GM21717 (cell line): ENCODE results near the gene DIAPH2.
A peak's percentile ranks its signal among the peaks of the same experiment; 100 is the strongest.

Source experiments
- ATAC-seq: cut with Tn5 transposase; IDR thresholded peaks from one replicate; pipeline ENCODE4 v1.9.1; 2021; ENCODE audit warnings: mild to moderate bottlenecking, moderate library complexity; ENCODE audit not compliant: unreplicated experiment

The DIAPH2 gene

DNA sequence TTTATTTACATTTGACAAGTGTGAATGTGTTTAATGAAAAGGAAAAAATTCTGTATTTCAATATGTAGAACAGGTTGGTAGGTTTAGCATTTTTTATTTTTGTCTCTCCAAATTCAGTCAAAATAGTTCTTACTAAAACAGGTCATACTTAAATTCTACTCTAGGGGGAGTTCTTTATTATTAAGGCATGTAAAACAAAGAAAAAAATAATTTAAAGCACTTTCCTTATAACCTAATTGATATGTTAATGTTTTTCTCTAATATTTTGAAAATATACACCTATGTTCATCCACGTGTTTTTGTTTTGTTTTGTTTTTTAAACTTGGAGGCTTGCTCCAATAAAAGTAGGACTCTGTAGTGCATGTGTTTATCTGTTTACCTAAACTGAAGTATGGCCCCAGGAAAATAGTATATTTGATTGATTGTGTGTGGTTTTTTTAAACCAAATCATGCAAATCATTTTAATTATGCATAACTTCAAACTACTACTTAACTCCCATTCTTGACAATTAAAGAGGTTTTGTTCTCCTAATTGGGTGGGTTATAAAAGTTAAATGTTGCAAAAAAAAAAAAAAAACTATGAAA lies 761.7 kb downstream of the DIAPH2 start:
- ATAC-seq, result no peak

DNA sequence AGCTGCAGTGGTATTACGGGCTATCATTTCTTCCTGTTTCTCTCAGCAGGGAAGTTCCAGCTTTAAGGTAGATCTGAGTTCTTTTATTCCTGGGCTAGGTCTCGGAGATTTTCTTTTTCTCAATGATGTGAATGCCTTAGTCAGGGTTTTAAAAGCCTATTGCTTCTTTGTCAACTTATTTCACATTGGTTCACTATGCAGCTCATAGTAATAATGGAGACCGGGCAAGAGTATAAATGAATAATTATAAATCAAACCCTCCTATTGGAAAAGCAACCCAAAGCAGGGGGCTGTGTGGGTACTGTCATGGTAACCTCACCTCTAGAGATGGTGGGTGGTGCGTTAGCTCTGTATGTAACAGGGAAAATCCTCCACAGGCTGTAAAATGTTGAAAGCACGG lies 762.7 kb downstream of the DIAPH2 start:
- ATAC-seq, result no peak

GRCh38 chrX:97452283-97452682 lies 767.6 kb downstream of the DIAPH2 start:
- ATAC-seq, result no peak

DNA sequence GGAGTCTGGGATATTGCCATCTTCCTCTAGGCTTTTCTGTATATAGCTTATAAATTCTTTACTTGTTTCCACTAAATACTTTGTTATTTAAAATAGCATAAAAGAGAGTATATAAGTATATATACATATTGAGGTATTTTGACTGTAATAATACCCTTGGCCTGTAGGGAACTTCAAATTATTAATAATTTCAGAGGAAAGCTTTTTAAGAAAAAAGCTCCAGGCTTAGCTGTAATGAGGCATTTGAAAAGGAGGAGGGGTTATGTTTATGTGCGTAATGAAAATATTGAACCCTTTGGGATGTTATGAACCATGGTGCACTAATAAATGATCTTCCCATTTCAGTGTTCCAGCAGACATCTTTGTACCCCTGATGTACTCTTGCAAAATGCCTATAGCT lies 777.1 kb downstream of the DIAPH2 start:
- ATAC-seq, result no peak

GRCh38 chrX:97471071-97471470 lies 786.4 kb downstream of the DIAPH2 start:
- no peak for ATAC-seq

- no peak for ATAC-seq
Observed at GRCh38 chrX:97474933-97475332, 790.3 kb downstream of the DIAPH2 start.

GRCh38 chrX:97479106-97479890 lies 794.7 kb downstream of the DIAPH2 start:
- ATAC-seq, result no peak

- ATAC-seq, result no peak
Observed at GRCh38 chrX:97481228-97481627, 796.6 kb downstream of the DIAPH2 start.

- ATAC-seq, result no peak
Observed at GRCh38 chrX:97482666-97483300, 798.1 kb downstream of the DIAPH2 start.

DNA sequence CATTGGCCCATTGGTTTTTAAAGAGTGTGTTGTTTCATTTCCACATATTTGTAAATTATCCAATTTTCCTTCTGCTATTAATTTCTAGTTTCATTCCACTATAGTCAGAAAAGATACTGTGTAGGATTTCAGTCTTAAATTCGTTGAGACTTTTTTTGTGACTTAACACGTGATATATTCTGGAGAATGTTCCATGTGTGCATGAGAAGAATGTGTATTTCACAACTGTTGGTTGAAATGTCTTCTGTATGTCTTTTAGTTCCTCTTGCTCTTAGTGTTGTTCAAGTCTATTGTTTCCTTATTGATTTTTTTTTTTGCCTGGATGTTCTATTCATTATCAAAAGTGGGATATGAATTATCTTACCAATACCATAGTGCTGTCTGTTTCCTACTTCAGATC lies 806.0 kb downstream of the DIAPH2 start:
- ATAC-seq, result no peak

- peak; percentile 94 for ATAC-seq
Observed at GRCh38 chrX:97494756-97495372, 810.2 kb downstream of the DIAPH2 start.

DNA sequence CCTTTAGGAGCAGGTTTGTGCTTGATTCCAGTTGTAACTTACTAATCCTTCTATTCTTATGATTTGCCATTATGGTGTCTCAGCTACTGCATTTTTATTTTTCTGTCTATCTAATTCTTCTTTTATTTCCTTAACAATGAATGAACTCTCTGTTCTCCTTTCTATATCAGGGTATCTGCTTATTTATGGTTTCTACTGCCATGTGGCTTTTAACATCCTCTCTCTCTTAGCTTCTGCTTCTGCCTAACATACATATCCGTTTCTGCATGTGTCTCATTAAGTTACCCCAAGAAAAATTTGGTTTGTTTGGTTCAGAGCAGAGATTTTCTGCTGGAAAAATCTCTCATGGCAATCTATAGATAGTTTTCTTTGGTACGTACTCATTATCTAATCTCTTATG lies 813.5 kb downstream of the DIAPH2 start:
- ATAC-seq, result no peak

DNA sequence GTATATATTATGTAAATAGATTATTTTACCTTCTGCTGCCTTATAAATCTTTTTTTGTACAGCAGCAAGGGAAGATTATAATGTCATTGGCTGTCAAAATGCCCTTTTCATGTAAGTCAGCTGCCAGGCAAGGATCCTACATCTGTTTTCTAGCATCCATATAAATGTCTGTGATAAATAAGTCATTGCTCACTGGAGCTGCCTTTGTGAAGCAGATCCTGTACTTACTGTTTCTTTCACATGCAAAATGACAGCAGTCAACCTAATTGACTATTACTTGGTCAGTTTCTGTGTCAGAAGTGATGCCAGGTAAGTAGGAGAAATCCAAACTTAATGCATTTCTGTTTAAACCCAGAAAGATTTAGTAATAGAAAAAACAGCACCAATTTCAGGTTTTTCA lies 819.8 kb downstream of the DIAPH2 start:
- no peak for ATAC-seq

- no peak for ATAC-seq
Observed at GRCh38 chrX:97517763-97518162, 833.1 kb downstream of the DIAPH2 start.

DNA sequence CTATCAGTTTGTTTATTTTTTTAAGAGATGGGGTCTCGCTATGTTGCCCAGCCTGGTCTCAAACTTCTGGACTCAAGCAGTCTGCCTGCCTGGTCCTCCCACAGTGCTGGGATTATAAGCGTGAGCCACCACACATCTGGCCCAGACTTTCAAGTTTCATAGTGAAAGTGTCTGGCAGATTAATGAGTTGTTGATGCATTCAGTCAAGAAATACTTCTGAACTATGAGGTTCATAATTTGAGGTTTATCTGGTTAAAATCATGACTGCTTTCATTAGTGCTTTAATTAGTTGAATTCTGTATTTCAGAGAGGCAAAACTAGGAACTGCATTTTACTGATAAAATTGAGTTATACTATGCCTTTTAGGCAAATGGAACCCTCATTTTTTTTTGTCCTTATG lies 837.7 kb downstream of the DIAPH2 start:
- no peak for ATAC-seq

GRCh38 chrX:97524340-97524739 lies 839.7 kb downstream of the DIAPH2 start:
- no peak for ATAC-seq

DNA sequence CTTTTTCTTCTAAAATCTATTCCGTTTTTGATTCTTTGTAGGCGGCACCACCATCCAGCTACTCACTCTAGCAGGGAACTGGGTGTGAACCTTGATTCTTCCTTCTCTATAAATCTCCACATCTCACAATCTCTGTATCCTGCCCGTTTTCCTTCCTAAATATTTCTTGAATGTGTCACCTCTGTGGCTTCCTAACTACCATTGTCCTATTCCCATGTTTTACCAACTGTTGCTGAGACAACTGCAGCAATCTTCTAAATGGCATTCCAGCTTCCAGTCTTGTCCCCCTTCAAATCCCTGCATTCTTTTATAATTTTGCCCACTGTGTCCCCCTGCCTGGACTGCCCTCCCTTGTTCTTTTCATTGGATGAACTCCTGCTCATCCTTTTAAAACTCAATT lies 840.4 kb downstream of the DIAPH2 start:
- no peak for ATAC-seq

- ATAC-seq, result no peak
Observed at GRCh38 chrX:97525981-97526380, 841.3 kb downstream of the DIAPH2 start.

DNA sequence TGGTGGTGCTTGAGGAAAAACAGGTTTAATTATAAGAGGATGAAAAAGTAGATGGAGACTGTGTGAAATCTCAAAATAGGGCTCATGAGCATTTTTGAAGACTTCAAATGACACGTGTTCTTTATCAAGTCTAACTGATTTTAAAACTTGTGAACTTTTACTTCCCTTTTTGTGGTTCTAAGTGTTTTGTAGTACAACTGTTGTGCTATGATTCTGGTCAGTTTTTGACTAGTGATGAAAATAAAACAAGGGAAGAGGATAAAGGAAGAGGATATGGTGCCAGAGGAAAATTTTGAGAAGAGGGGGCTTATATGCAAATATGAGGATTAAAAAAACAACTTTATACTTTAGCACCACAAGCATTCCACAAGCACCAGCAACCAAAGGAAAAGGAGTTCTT lies 843.1 kb downstream of the DIAPH2 start:
- ATAC-seq, result no peak

DNA sequence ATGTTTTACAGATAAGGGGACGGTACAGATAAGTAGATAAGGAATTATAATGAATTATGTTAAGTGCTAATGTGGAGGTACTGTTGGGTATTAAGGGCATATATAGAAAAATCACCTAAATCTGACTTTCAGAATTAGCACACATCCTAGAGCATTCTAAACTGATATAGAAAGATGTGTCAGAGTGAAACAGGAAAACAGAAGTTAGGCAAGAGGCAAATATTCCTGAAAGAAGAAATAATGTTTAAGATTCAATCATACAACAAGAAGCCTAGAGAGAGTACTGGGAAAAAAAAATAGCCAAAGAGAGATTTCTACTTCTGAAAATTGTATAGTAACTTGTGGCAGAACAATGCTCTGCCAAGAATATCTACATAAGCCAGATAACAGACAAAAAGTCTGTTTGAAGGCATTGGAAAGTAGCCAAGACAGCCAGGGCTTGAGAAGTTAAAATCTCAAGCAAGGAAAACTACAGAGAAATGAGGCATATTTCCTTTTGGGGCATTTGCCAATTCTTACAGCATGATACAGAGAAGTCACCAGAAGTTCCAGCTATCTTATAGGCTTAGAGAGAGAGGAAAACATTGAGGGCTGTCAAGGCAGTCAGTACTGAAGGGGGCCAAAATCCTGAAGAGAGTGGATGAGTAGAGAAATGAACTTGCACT lies 845.0 kb downstream of the DIAPH2 start:
- no peak for ATAC-seq

DNA sequence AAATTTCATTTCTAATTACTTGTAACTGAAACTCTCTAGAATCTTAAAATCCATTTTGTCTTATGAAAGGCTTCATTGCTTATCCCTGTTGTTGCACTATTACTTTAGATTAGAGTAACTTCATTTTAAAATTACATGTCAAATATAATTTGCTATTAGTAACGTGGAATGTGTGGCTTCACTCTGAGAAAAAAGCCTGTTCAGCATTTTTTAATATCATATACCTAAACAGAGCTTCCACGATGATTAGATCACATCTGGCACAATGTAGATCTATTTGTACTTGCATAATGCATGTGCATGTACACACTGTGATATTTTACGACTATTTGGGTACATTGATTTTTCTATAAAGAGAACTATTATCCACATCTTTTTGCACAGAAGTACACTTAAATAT lies 847.2 kb downstream of the DIAPH2 start:
- ATAC-seq, result no peak
